Measurements from ENCODE around the gene OR2V2. TPM values are rescaled to one million over a fixed set of nuclear protein-coding genes. Genes with fewer than 3 reads are reported as not detected.
"Not testable (repeated sequence)": the region's sequence is repeated elsewhere in the genome, so short reads cannot be mapped to it uniquely, and the experiment has no call there.

Gene OR2V2
- total RNA-seq, 1 donor from 2014 or later, result not detected

- peaks cover 43% of the 10 kb centered on the region for H3K27me3 Mint-ChIP-seq
- peaks cover 37% of the 10 kb centered on the region for H3K4me1 Mint-ChIP-seq
- H3K4me3 Mint-ChIP-seq, result peak overlapping the region; percentile 85
- no peaks in the 10 kb centered on the region for H3K9me3 Mint-ChIP-seq
- H3K36me3 Mint-ChIP-seq (ENCODE audit: low read depth), result peaks cover 3% of the 10 kb centered on the region
- intact Hi-C loops (cut with micrococcal nuclease), result loop anchor here (1.0 to 2.0 kb wide), 4 partner anchors 9 to 49 kb away; partner anchors contain the start of gene TRIM41
- DNase-seq, result peak; percentile 88
- H3K27ac Mint-ChIP-seq, result peak overlapping the region; percentile 91
These were observed 26.3 kb downstream of the OR2V2 start for GRCh38 chr5:181173420-181174342.

GRCh38 chr5:181176254-181176952 lies 29.0 kb downstream of the OR2V2 start:
- DNase-seq, result no peak
- H3K27ac Mint-ChIP-seq, result no peak overlapping the region
- peaks cover 27% of the 10 kb centered on the region for H3K27me3 Mint-ChIP-seq
- peaks cover 16% of the 10 kb centered on the region for H3K4me1 Mint-ChIP-seq
- intact Hi-C loops (cut with micrococcal nuclease), result no loop called here
- H3K4me3 Mint-ChIP-seq, result no peak overlapping the region
- H3K9me3 Mint-ChIP-seq, result no peaks in the 10 kb centered on the region
- no peaks in the 10 kb centered on the region for H3K36me3 Mint-ChIP-seq (ENCODE audit: low read depth)

- DNase-seq; H3K36me3 Mint-ChIP-seq (ENCODE audit: low read depth); H3K9me3 Mint-ChIP-seq; H3K4me3 Mint-ChIP-seq; intact Hi-C loops (cut with micrococcal nuclease); H3K27ac Mint-ChIP-seq: not testable (repeated sequence)
- H3K27me3 Mint-ChIP-seq, result peaks cover 26% of the 10 kb centered on the region
- H3K4me1 Mint-ChIP-seq, result peaks cover 22% of the 10 kb centered on the region
These were observed 30.2 kb downstream of the OR2V2 start for GRCh38 chr5:181177559-181177958.

- Mint-ChIP-seq H3K4me3 (no peak overlapping the region), H3K27me3 (peaks cover 9% of the 10 kb centered on the region), H3K9me3 (no peaks in the 10 kb centered on the region), H3K27ac (peak overlapping the region; percentile 2), H3K36me3 (ENCODE audit: low read depth) (no peaks in the 10 kb centered on the region), H3K4me1 (peaks cover 25% of the 10 kb centered on the region)
- intact Hi-C loops (cut with micrococcal nuclease), result loop anchor here (1.0 to 10.0 kb wide), 2 partner anchors 9 to 377 kb away; partner anchors contain the start of gene MGAT1
- peak; percentile 89 for DNase-seq
These were observed 34.5 kb downstream of the OR2V2 start for GRCh38 chr5:181181650-181182565.

- H3K36me3 Mint-ChIP-seq (ENCODE audit: low read depth), result no peaks in the 10 kb centered on the region
- peaks cover 9% of the 10 kb centered on the region for H3K27me3 Mint-ChIP-seq
- no peaks in the 10 kb centered on the region for H3K9me3 Mint-ChIP-seq
- no peak for DNase-seq
- H3K4me3 Mint-ChIP-seq, result peak overlapping the region; percentile 81
- H3K27ac Mint-ChIP-seq, result peak overlapping the region; percentile 56
- peaks cover 26% of the 10 kb centered on the region for H3K4me1 Mint-ChIP-seq
- intact Hi-C loops (cut with micrococcal nuclease), result loop anchor here (1.0 to 10.0 kb wide), 2 partner anchors 9 to 378 kb away; partner anchors contain the start of gene MGAT1
These were observed 35.3 kb downstream of the OR2V2 start for GRCh38 chr5:181182651-181183050.

- H3K36me3 Mint-ChIP-seq (ENCODE audit: low read depth), result peaks cover 6% of the 10 kb centered on the region
- H3K4me3 Mint-ChIP-seq, result peak overlapping the region; percentile 96
- H3K27me3 Mint-ChIP-seq, result peaks cover 15% of the 10 kb centered on the region
- H3K9me3 Mint-ChIP-seq, result no peaks in the 10 kb centered on the region
- peak overlapping the region; percentile 97 for H3K27ac Mint-ChIP-seq
- no peak for DNase-seq
- H3K4me1 Mint-ChIP-seq, result peaks cover 38% of the 10 kb centered on the region
- intact Hi-C loops (cut with micrococcal nuclease), result loop anchor here (1.0 to 10.0 kb wide), 2 partner anchors 26 to 380 kb away; partner anchors contain the start of gene MGAT1
These were observed 37.4 kb downstream of the OR2V2 start for GRCh38 chr5:181184845-181185216.

- no peak overlapping the region for H3K27ac Mint-ChIP-seq
- H3K36me3 Mint-ChIP-seq (ENCODE audit: low read depth), result peaks cover 7% of the 10 kb centered on the region
- H3K27me3 Mint-ChIP-seq, result peaks cover 13% of the 10 kb centered on the region
- intact Hi-C loops (cut with micrococcal nuclease), result loop anchor here (10.0 kb wide), 1 partner anchor 381 kb away; the partner anchor contains the start of gene MGAT1
- H3K4me3 Mint-ChIP-seq, result peak overlapping the region; percentile 19
- peaks cover 44% of the 10 kb centered on the region for H3K4me1 Mint-ChIP-seq
- DNase-seq, result no peak
- no peaks in the 10 kb centered on the region for H3K9me3 Mint-ChIP-seq
These were observed 38.2 kb downstream of the OR2V2 start for GRCh38 chr5:181185560-181185959.

GRCh38 chr5:181186022-181186421 lies 38.6 kb downstream of the OR2V2 start:
- peaks cover 44% of the 10 kb centered on the region for H3K4me1 Mint-ChIP-seq
- H3K27me3 Mint-ChIP-seq, result peaks cover 11% of the 10 kb centered on the region
- peaks cover 7% of the 10 kb centered on the region for H3K36me3 Mint-ChIP-seq (ENCODE audit: low read depth)
- H3K9me3 Mint-ChIP-seq, result no peaks in the 10 kb centered on the region
- H3K27ac Mint-ChIP-seq, result no peak overlapping the region
- H3K4me3 Mint-ChIP-seq, result no peak overlapping the region
- intact Hi-C loops (cut with micrococcal nuclease), result loop anchor here (10.0 kb wide), 1 partner anchor 381 kb away; the partner anchor contains the start of gene MGAT1
- no peak for DNase-seq

- intact Hi-C loops (cut with micrococcal nuclease), result loop anchor here (10.0 kb wide), 1 partner anchor 382 kb away; the partner anchor contains the start of gene MGAT1
These were observed 39.7 kb downstream of the OR2V2 start for GRCh38 chr5:181186986-181187499.

GRCh38 chr5:181187500-181188213 lies 40.3 kb downstream of the OR2V2 start:
- peaks cover 49% of the 10 kb centered on the region for H3K4me1 Mint-ChIP-seq
- peak overlapping the region; percentile 95 for H3K27ac Mint-ChIP-seq
- no peaks in the 10 kb centered on the region for H3K9me3 Mint-ChIP-seq
- intact Hi-C loops (cut with micrococcal nuclease), result loop anchor here (1.0 to 10.0 kb wide), 3 partner anchors 15 to 383 kb away; partner anchors contain the start of genes MGAT1 and TRIM52
- peak; percentile 83 for DNase-seq
- peaks cover 10% of the 10 kb centered on the region for H3K27me3 Mint-ChIP-seq
- H3K36me3 Mint-ChIP-seq (ENCODE audit: low read depth), result peaks cover 9% of the 10 kb centered on the region
- H3K4me3 Mint-ChIP-seq, result peak overlapping the region; percentile 92

More at GRCh38 chr5:181186986-181187499, 39.7 kb downstream of the OR2V2 start:
- peaks cover 48% of the 10 kb centered on the region for H3K4me1 Mint-ChIP-seq
- no peak overlapping the region for H3K27ac Mint-ChIP-seq
- no peak overlapping the region for H3K4me3 Mint-ChIP-seq
- DNase-seq, result peak; percentile 66
- H3K27me3 Mint-ChIP-seq, result peaks cover 10% of the 10 kb centered on the region
- H3K36me3 Mint-ChIP-seq (ENCODE audit: low read depth), result peaks cover 9% of the 10 kb centered on the region
- H3K9me3 Mint-ChIP-seq, result no peaks in the 10 kb centered on the region

- intact Hi-C loops (cut with micrococcal nuclease), result loop anchor here (1.0 to 10.0 kb wide), 4 partner anchors 16 to 384 kb away; partner anchors contain the start of genes MGAT1 and TRIM52
- no peaks in the 10 kb centered on the region for H3K9me3 Mint-ChIP-seq
- peaks cover 52% of the 10 kb centered on the region for H3K4me1 Mint-ChIP-seq
- peak overlapping the region; percentile 92 for H3K4me3 Mint-ChIP-seq
- DNase-seq, result peak; percentile 95
- H3K27me3 Mint-ChIP-seq, result peaks cover 10% of the 10 kb centered on the region
- peaks cover 9% of the 10 kb centered on the region for H3K36me3 Mint-ChIP-seq (ENCODE audit: low read depth)
- H3K27ac Mint-ChIP-seq, result peak overlapping the region; percentile 95
These were observed 41.4 kb downstream of the OR2V2 start for GRCh38 chr5:181188700-181189362.
